Osteoblast (primary cell): Measurements from ENCODE around the gene TM4SF4. TPM values are rescaled to one million over a fixed set of nuclear protein-coding genes. Genes with fewer than 3 reads are reported as not detected.

Experiments
- DNase-seq: peaks from one replicate; pipeline ENCODE4 v3.0.0; 2011; ENCODE audit warnings: low spot score, mixed read lengths; ENCODE audit not compliant: insufficient read length; ENCODE audit errors: missing footprints
- H2AFZ ChIP-seq: 2 replicates; pipeline ENCODE4 v1.6.0; 2011; ENCODE audit warnings: mild to moderate bottlenecking, low read length
- H3K27ac ChIP-seq: 2 replicates; pipeline ENCODE4 v1.5.1; 2011; ENCODE audit warnings: mild to moderate bottlenecking, low read depth, low read length, moderate library complexity
- H3K27me3 ChIP-seq: 2 replicates; pipeline ENCODE4 v1.6.0; 2012; ENCODE audit warnings: mild to moderate bottlenecking, control low read depth, inconsistent platforms, low read length, moderate library complexity; ENCODE audit not compliant: insufficient read depth
- H3K36me3 ChIP-seq: 2 replicates; pipeline ENCODE4 v1.5.1; 2011; ENCODE audit warnings: mild to moderate bottlenecking, low read length, control low read depth, moderate library complexity; ENCODE audit not compliant: insufficient read depth
- H3K4me1 ChIP-seq: 2 replicates; pipeline ENCODE4 v1.5.1; 2011; ENCODE audit warnings: mild to moderate bottlenecking, low read length, control low read depth, moderate library complexity; ENCODE audit not compliant: insufficient read depth
- H3K4me2 ChIP-seq: 2 replicates; pipeline ENCODE4 v1.6.0; 2011; ENCODE audit warnings: mild to moderate bottlenecking, low read length; ENCODE audit not compliant: insufficient read depth
- H3K4me3 ChIP-seq: fragments of 200-600 bp; sonication (generic); 3 replicates; pipeline ENCODE4 v1.5.1; 2012; ENCODE audit warnings: mild to moderate bottlenecking, low read length, inconsistent platforms; ENCODE audit not compliant: insufficient read depth
- H3K79me2 ChIP-seq: 2 replicates; pipeline ENCODE4 v1.6.0; 2012; ENCODE audit warnings: mild to moderate bottlenecking, low read length, control low read depth, inconsistent platforms; ENCODE audit not compliant: insufficient read depth
- H3K9me3 ChIP-seq: 2 replicates; pipeline ENCODE4 v1.5.1; 2011; ENCODE audit warnings: low read depth, low read length, control low read depth
- H4K20me1 ChIP-seq: 2 replicates; pipeline ENCODE4 v1.6.0; 2012; ENCODE audit warnings: mild to moderate bottlenecking, low read length, control low read depth; ENCODE audit not compliant: insufficient read depth
- total RNA-seq: library from RNA; depleted of rRNA; stranded (reverse); fragments of >200 nt; gene quantifications from 2 replicates; pipeline ENCODE4 v1.2.3, GENCODE V29; 2012
- TF ChIP-seq, protein P1 (sequence below): IDR thresholded peaks from 2 replicates; pipeline ENCODE4 v1.5.1; 2011; ENCODE audit warnings: mild to moderate bottlenecking, low read depth, low read length, moderate library complexity; ENCODE audit errors: extremely low read depth

TM4SF4 gene
- total RNA-seq, 1 donor, result not detected

DNA sequence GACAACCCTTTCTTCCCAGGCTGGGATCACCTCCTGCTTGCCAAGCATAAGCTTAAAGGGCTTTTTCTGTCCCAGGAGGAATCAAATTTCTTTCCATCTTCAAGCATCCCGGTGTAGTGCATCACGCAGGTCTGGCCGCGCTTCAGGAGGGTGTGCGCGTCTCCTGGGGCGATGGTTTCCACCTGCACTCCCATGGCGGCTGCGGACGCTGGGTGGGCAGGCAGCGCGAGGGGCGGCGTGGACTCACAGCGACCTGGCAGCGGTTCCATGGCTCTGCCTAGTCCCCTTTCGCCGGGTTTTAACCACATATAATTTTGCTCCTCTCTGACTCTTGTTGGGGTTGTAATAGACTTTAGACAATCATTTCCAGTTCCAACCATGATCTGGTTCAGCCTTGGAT lies 10.6 kb upstream of the TM4SF4 start:
- Histone ChIP-seq H3K4me3 (no peak overlapping the region), H2AFZ (no peak overlapping the region), H3K9me3 (no peaks in the 10 kb centered on the region), H3K27me3 (no peaks in the 10 kb centered on the region), H3K36me3 (no peaks in the 10 kb centered on the region), H3K4me1 (peaks cover 59% of the 10 kb centered on the region), H4K20me1 (no peaks in the 10 kb centered on the region), H3K27ac (no peak overlapping the region), H3K4me2 (no peak overlapping the region), H3K79me2 (no peaks in the 10 kb centered on the region)
- DNase-seq, result no peak
- TF ChIP-seq, protein P1, sequence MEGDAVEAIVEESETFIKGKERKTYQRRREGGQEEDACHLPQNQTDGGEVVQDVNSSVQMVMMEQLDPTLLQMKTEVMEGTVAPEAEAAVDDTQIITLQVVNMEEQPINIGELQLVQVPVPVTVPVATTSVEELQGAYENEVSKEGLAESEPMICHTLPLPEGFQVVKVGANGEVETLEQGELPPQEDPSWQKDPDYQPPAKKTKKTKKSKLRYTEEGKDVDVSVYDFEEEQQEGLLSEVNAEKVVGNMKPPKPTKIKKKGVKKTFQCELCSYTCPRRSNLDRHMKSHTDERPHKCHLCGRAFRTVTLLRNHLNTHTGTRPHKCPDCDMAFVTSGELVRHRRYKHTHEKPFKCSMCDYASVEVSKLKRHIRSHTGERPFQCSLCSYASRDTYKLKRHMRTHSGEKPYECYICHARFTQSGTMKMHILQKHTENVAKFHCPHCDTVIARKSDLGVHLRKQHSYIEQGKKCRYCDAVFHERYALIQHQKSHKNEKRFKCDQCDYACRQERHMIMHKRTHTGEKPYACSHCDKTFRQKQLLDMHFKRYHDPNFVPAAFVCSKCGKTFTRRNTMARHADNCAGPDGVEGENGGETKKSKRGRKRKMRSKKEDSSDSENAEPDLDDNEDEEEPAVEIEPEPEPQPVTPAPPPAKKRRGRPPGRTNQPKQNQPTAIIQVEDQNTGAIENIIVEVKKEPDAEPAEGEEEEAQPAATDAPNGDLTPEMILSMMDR, result no peak

DNA sequence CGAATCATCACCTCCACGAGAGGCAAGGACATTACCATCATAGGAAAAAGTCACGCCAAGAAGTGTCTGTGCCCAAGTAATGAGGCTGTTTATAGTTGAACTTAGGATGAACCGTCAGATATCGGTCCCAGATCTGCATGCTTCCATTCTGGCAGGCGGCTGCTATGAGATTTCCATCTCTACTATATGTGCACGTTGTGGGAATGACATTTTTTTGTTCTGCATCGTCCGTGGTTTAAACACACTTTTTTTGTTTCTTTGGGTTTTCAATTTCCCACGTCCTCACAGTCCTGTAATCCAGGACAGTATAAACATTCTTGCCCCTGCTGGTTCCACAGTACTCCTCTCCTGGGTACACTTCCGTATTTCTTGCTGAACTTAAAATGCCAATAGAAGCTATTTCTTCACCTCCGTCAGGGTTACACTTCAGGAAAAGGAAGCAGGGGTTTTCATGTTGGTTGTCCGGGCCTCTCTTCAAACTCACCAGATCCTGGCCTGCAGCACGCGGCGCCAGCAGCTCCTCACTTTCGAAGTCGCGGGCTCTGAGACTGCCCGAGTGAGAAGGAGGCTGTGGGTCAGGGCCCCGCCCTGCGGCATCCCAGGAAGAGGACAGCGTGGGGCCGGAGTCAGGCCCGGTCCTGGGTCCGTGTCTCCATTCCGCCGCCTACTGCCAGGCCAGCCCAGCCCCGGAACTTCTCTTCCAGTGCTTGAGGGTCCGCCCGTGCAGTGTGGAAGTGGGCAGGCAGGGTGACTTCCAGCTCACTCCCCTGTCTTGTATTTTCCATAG lies 9.8 kb upstream of the TM4SF4 start:
- TF ChIP-seq, protein P1, result no peak
- no peaks in the 10 kb centered on the region for H3K27me3 ChIP-seq
- no peak overlapping the region for H2AFZ ChIP-seq
- H3K4me1 ChIP-seq, result peaks cover 57% of the 10 kb centered on the region
- no peak overlapping the region for H3K4me2 ChIP-seq
- no peaks in the 10 kb centered on the region for H3K9me3 ChIP-seq
- no peaks in the 10 kb centered on the region for H3K36me3 ChIP-seq
- no peak for DNase-seq
- no peaks in the 10 kb centered on the region for H3K79me2 ChIP-seq
- H3K4me3 ChIP-seq, result no peak overlapping the region
- no peaks in the 10 kb centered on the region for H4K20me1 ChIP-seq
- H3K27ac ChIP-seq, result peak overlapping the region; percentile 87

DNA sequence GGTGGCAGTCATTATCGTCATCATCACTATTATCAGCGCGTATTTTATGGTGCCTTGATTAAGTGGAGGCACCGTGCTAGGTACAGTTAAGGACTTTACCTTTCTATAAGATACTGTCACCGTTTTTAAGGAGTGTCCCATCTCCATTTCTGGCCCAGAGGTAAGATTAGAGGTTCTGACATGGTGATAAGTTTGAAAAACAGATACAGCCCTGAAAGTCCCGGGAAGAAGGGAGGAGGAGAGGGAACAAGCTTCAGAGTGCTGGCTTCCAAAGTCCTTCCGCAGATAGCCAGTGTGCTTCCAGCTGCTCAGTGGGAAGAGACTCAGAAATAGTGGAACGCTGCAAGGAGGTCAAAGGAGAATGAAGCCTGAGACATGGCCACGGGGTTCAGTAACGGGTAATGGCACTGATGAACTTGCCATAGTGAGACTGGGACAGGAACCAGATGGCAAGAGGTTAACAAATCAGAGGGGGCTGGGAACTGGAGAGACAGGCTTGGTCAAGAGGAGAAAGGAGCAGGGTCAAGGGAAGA lies 9.1 kb upstream of the TM4SF4 start:
- Histone ChIP-seq H3K36me3 (no peaks in the 10 kb centered on the region), H3K9me3 (no peaks in the 10 kb centered on the region), H3K4me3 (no peak overlapping the region), H3K27me3 (no peaks in the 10 kb centered on the region), H3K27ac (peak overlapping the region; percentile 87), H3K4me2 (no peak overlapping the region), H3K4me1 (peaks cover 60% of the 10 kb centered on the region), H3K79me2 (no peaks in the 10 kb centered on the region), H2AFZ (peak overlapping the region; percentile 60), H4K20me1 (no peaks in the 10 kb centered on the region)
- TF ChIP-seq, protein P1, result no peak
- peak; percentile 81 for DNase-seq

- TF ChIP-seq, protein P1, result no peak
- Histone ChIP-seq H3K27ac (peak overlapping the region; percentile 87), H3K4me3 (no peak overlapping the region), H3K4me1 (peaks cover 60% of the 10 kb centered on the region), H2AFZ (peak overlapping the region; percentile 61), H3K36me3 (no peaks in the 10 kb centered on the region), H3K4me2 (peak overlapping the region; percentile 67), H3K27me3 (no peaks in the 10 kb centered on the region), H3K79me2 (no peaks in the 10 kb centered on the region), H4K20me1 (no peaks in the 10 kb centered on the region), H3K9me3 (no peaks in the 10 kb centered on the region)
- DNase-seq, result peak; percentile 96
Observed at GRCh38 chr3:149466192-149466591, 8.3 kb upstream of the TM4SF4 start.
